H1 (cell line): Measurements from ENCODE around the gene RHD. TPM values are rescaled to one million over a fixed set of nuclear protein-coding genes. Genes with fewer than 3 reads are reported as not detected.

ENCODE experiments used
- CTCF ChIA-PET: fragments of 300-600 bp; sonication (Branson Sonifier 250); formaldehyde crosslinking; loops from one replicate; lab custom pipeline; 2021; ENCODE audit not compliant: partially characterized antibody; lab: Charles Lee
- POLR2A ChIA-PET: fragments of 300-600 bp; sonication (Branson Sonifier 250); formaldehyde crosslinking; loops from one replicate; lab custom pipeline; 2021; ENCODE audit warnings: inconsistent platforms; ENCODE audit not compliant: partially characterized antibody; lab: Charles Lee
- DNase-seq, 2 experiments: peaks; one replicate each; pipeline versions ENCODE4 v3.0.0 to v3.0.0-alpha.2; 2010 to 2022; ENCODE audit warnings: low spot score in 2 of 2, low read depth in 1 of 2, mixed read lengths in 1 of 2
- FAIRE-seq: peaks from 2 replicates; lab custom pipeline; 2011; peaks lifted over from hg19 to GRCh38; lab: Jason Lieb, UNC
- H2AFZ ChIP-seq: 2 replicates; pipeline ENCODE4 v1.8.1; 2012; ENCODE audit warnings: low read length, inconsistent platforms
- H2AK5ac ChIP-seq: 2 replicates; pipeline ENCODE4 v1.6.1; 2013; ENCODE audit warnings: low read depth, low read length
- H2BK120ac ChIP-seq: replicated peaks from 2 replicates; pipeline ENCODE3; 2013; ENCODE audit warnings: low read depth, low read length, inconsistent platforms
- H2BK12ac ChIP-seq: 2 replicates; pipeline ENCODE4 v1.6.1; 2013; ENCODE audit warnings: low read depth, low read length
- H2BK15ac ChIP-seq: 2 replicates; pipeline ENCODE4 v1.6.1; 2013; ENCODE audit warnings: low read length
- H2BK20ac ChIP-seq: 2 replicates; pipeline ENCODE4 v1.6.1; 2013; ENCODE audit warnings: low read length
- H2BK5ac ChIP-seq: 2 replicates; pipeline ENCODE4 v1.6.1; 2013; ENCODE audit warnings: low read depth, low read length
- H3K14ac ChIP-seq: 2 replicates; pipeline ENCODE4 v1.6.1; 2013; ENCODE audit warnings: inconsistent platforms; ENCODE audit not compliant: insufficient read length
- H3K18ac ChIP-seq: 2 replicates; pipeline ENCODE4 v1.6.1; 2013; ENCODE audit warnings: low read length; ENCODE audit errors: extremely low read depth
- H3K23ac ChIP-seq: 2 replicates; pipeline ENCODE4 v1.6.1; 2013; ENCODE audit warnings: inconsistent platforms; ENCODE audit not compliant: insufficient read length
- H3K23me2 ChIP-seq: 2 replicates; pipeline ENCODE4 v1.6.1; 2013; ENCODE audit warnings: low read depth, low read length
- H3K27ac ChIP-seq: 2 replicates; pipeline ENCODE4 v1.6.1; 2011; ENCODE audit warnings: low read depth, low read length, inconsistent platforms
- H3K27me3 ChIP-seq, 4 experiments: replicated peaks in 1 of 4; 1 replicate in 1 of 4; 2 replicates in 3 of 4; pipeline versions ENCODE4 v1.6.1 to v1.8.1; 2011 to 2013; ENCODE audit warnings: low read length in 3 of 4, mild to moderate bottlenecking in 3 of 4, inconsistent platforms in 2 of 4, mixed read lengths in 2 of 4, moderate library complexity in 1 of 4; ENCODE audit not compliant: control insufficient read depth in 3 of 4, insufficient read depth in 3 of 4; ENCODE audit errors: extremely low read depth in 1 of 4
- H3K36me3 ChIP-seq, 4 experiments: 2 replicates each; pipeline versions ENCODE4 v1.6.1 to v1.8.1; 2011 to 2013; ENCODE audit warnings: mild to moderate bottlenecking in 4 of 4, low read length in 3 of 4, moderate library complexity in 2 of 4, control low read depth in 1 of 4, inconsistent platforms in 1 of 4; ENCODE audit not compliant: insufficient read depth in 4 of 4, control insufficient read depth in 2 of 4
- H3K4ac ChIP-seq: replicated peaks from 2 replicates; pipeline ENCODE3; 2013; ENCODE audit warnings: low read length, low read depth, mixed read lengths, inconsistent platforms; ENCODE audit not compliant: insufficient read length
- H3K4me1 ChIP-seq, 4 experiments: replicated peaks in 1 of 4; 1 replicate in 1 of 4; 2 replicates in 3 of 4; pipeline versions ENCODE4 v1.6.1 to v1.8.1; 2011 to 2013; ENCODE audit warnings: low read length in 3 of 4, inconsistent platforms in 2 of 4, mixed read lengths in 1 of 4; ENCODE audit not compliant: insufficient read depth in 4 of 4, control insufficient read depth in 3 of 4
- H3K4me2 ChIP-seq, 2 experiments: 2 replicates each; pipeline versions ENCODE4 v1.6.1 to v1.8.1; 2011 to 2013; ENCODE audit warnings: low read depth in 2 of 2, low read length in 2 of 2, control low read depth in 1 of 2, inconsistent platforms in 1 of 2, mild to moderate bottlenecking in 1 of 2; ENCODE audit not compliant: insufficient read depth in 1 of 2
- H3K4me3 ChIP-seq, 4 experiments: fragments of 200-600, 300-600 bp in 1 of 4; sonication (generic), shearing (Covaris generic), sonication (Bioruptor Twin) in 1 of 4; 2 replicates each; pipeline versions ENCODE4 v1.5.1 to v1.8.1; 2011 to 2016; ENCODE audit warnings: low read length in 4 of 4, low read depth in 3 of 4, control low read depth in 2 of 4, inconsistent platforms in 2 of 4, mild to moderate bottlenecking in 2 of 4, mixed read lengths in 1 of 4, moderate library complexity in 1 of 4; ENCODE audit not compliant: insufficient read depth in 2 of 4; ENCODE audit errors: extremely low read depth in 1 of 4
- H3K56ac ChIP-seq: replicated peaks from 2 replicates; pipeline ENCODE3; 2013; ENCODE audit warnings: low read depth, mild to moderate bottlenecking, mixed read lengths, low read length, inconsistent platforms; ENCODE audit not compliant: insufficient read length
- H3K79me1 ChIP-seq: 2 replicates; pipeline ENCODE4 v1.6.1; 2013; ENCODE audit warnings: low read depth, low read length, control low read depth
- H3K79me2 ChIP-seq, 2 experiments: 2 replicates each; pipeline versions ENCODE4 v1.6.1 to v1.8.1; 2012 to 2013; ENCODE audit warnings: low read length in 2 of 2, mild to moderate bottlenecking in 2 of 2, inconsistent platforms in 1 of 2; ENCODE audit not compliant: insufficient read depth in 2 of 2, control insufficient read depth in 1 of 2
- H3K9ac ChIP-seq, 4 experiments: replicated peaks in 1 of 4; 1 replicate in 1 of 4; 2 replicates in 3 of 4; pipeline versions ENCODE4 v1.6.1 to v1.8.1; 2011 to 2013; ENCODE audit warnings: low read depth in 3 of 4, low read length in 3 of 4, control low read depth in 2 of 4, mild to moderate bottlenecking in 2 of 4, moderate library complexity in 2 of 4, inconsistent platforms in 1 of 4; ENCODE audit errors: extremely low read depth in 1 of 4
- H3K9me3 ChIP-seq, 2 experiments: 2 replicates each; pipeline versions ENCODE4 v1.6.1 to v1.8.1; 2012 to 2013; ENCODE audit warnings: mild to moderate bottlenecking in 2 of 2, moderate library complexity in 2 of 2, control low read depth in 1 of 2, inconsistent platforms in 1 of 2, low read depth in 1 of 2, low read length in 1 of 2, mixed read lengths in 1 of 2; ENCODE audit not compliant: insufficient read depth in 2 of 2
- H4K20me1 ChIP-seq, 2 experiments: replicated peaks in 1 of 2; 2 replicates each; pipeline versions ENCODE3 to v1.8.1; 2011 to 2013; ENCODE audit warnings: inconsistent platforms in 2 of 2, low read length in 2 of 2, mild to moderate bottlenecking in 1 of 2; ENCODE audit not compliant: insufficient read depth in 2 of 2, control insufficient read depth in 1 of 2
- H4K5ac ChIP-seq: 2 replicates; pipeline ENCODE4 v1.6.1; 2013; ENCODE audit warnings: low read length, low read depth, mixed read lengths, inconsistent platforms; ENCODE audit not compliant: insufficient read length
- H4K8ac ChIP-seq: 2 replicates; pipeline ENCODE4 v1.8.0; 2013; ENCODE audit warnings: mild to moderate bottlenecking, moderate library complexity, low read length, inconsistent platforms; ENCODE audit not compliant: insufficient read depth; ENCODE audit errors: extremely low read depth
- H4K91ac ChIP-seq: replicated peaks from 2 replicates; pipeline ENCODE3; 2013; ENCODE audit warnings: low read length, mixed read lengths, inconsistent platforms; ENCODE audit not compliant: insufficient read length
- CEBPB ChIP-seq: IDR thresholded peaks from 2 replicates; pipeline ENCODE4 v1.6.1; 2012; ENCODE audit warnings: low read depth, low read length
- CTBP2 ChIP-seq: IDR thresholded peaks from 2 replicates; pipeline ENCODE4 v1.7.0; 2011; ENCODE audit warnings: borderline replicate concordance, mild to moderate bottlenecking, moderate library complexity, mixed read lengths, low read length; ENCODE audit not compliant: insufficient read depth, insufficient read length
- MAX ChIP-seq: IDR thresholded peaks from 2 replicates; pipeline ENCODE4 v1.6.1; 2012; ENCODE audit warnings: inconsistent platforms
- RAD21 ChIP-seq, 2 experiments: IDR thresholded peaks in 1 of 2; conservative IDR thresholded peaks in 1 of 2; 2 replicates each; pipeline ENCODE4 v1.6.1; 2011; ENCODE audit warnings: low read depth in 2 of 2, low read length in 2 of 2, improper control_type of control experiment in 1 of 2, inconsistent platforms in 1 of 2, mild to moderate bottlenecking in 1 of 2, moderate library complexity in 1 of 2
- RNF2 ChIP-seq: fragments of 200-900, 300-1000 bp; sonication (generic); IDR thresholded peaks from 2 replicates; pipeline ENCODE4 v1.7.1; 2016; ENCODE audit warnings: borderline replicate concordance, low read depth, mild to moderate bottlenecking, antibody characterized with exemption, low read length; ENCODE audit not compliant: poor library complexity, severe bottlenecking; ENCODE audit errors: missing control alignments
- USF2 ChIP-seq: IDR thresholded peaks from 2 replicates; pipeline ENCODE4 v1.6.1; 2011; ENCODE audit warnings: low read length, improper control_type of control experiment
- WGBS, 2 experiments: shearing (Covaris generic) in 1 of 2; methylation state at CpG; one replicate each; pipeline versions ENCODE4 v1.1.6 to v1.1.7; 2013 to 2015; ENCODE audit warnings: low lambda C conversion rate in 2 of 2, mixed read lengths in 2 of 2, inconsistent platforms in 1 of 2, low coverage in 1 of 2, missing lambda C conversion rate in 1 of 2; ENCODE audit not compliant: insufficient replicate concordance in 2 of 2, insufficient coverage in 1 of 2, insufficient read length in 1 of 2; ENCODE audit errors: extremely low coverage in 1 of 2, missing lambda C conversion rate in 1 of 2; 5-methylcytosine and 5-hydroxymethylcytosine counted together
- polyA plus RNA-seq, 7 experiments: library from polyadenylated mRNA; depleted of rRNA in 3 of 7; stranded (reverse) in 5 of 7; unstranded in 2 of 7; fragments of >200 nt in 5 of 7; fragments of 200-250 nt in 2 of 7; gene quantifications; 1 replicate in 5 of 7; 2 replicates in 1 of 7; 4 replicates in 1 of 7; pipeline versions ENCODE4 v1.2.1 to v1.2.3, GENCODE V29; 2011 to 2013; ENCODE audit warnings: missing spikeins in 2 of 7, mixed read lengths in 2 of 7
- total RNA-seq: library from RNA; stranded (reverse); fragmentation: NEBNext Ultra II Directional; extraction: Animal tissue kit (Norgen Biotek cat#: 25700); gene quantifications from 2 replicates; pipeline ENCODE4 v1.2.1, GENCODE V29; 2021

Gene RHD
- total and polyA plus RNA-seq, 2 of the 8 experiments (the other 6 are each of a cell fraction or from before 2014, with no cell fraction given) = 0.21 TPM; not detected in 1

- H2BK5ac ChIP-seq = no peak overlapping the region
- H2BK20ac ChIP-seq = no peak overlapping the region
- H3K79me2 ChIP-seq = no peaks in the 10 kb centered on the region
- H3K23ac ChIP-seq = no peak overlapping the region
- no peak overlapping the region for H3K4ac ChIP-seq
- no peaks in the 10 kb centered on the region for H4K20me1 ChIP-seq
- no peak overlapping the region for H2AK5ac ChIP-seq
- no peak overlapping the region for H4K8ac ChIP-seq
- H3K27ac ChIP-seq = no peak overlapping the region
- H3K4me2 ChIP-seq = no peak overlapping the region; a peak in 1 of 4 replicates
- H2AFZ ChIP-seq = no peak overlapping the region
- 87% methylated on average over 14 of the region's 18 CpGs; no CpG with 5 or more reads in 1 of the 2 experiments for WGBS, 2 experiments
- no peak overlapping the region for H3K9ac ChIP-seq
- FAIRE-seq (no peak), DNase-seq (no peak)
- H3K18ac ChIP-seq = no peak overlapping the region
- TF ChIP-seq USF2 (no peak), RAD21 (IDR thresholded peaks at IDR 0.05 in 1 of 2, conservative IDR thresholded peaks at IDR 0.05 in 1 of 2; ENCODE audit: low read depth in 2 of 2, low read length in 2 of 2) (no peak), CEBPB (no peak), MAX (no peak), RNF2 (no peak), CTBP2 (no peak)
- peak overlapping the region; percentile 90; the same call in 1 of the 2 replicates for H2BK12ac ChIP-seq
- no peak overlapping the region for H3K4me3 ChIP-seq
- no peak overlapping the region for H3K56ac ChIP-seq
- H2BK120ac ChIP-seq = no peak overlapping the region
- H3K9me3 ChIP-seq = no peaks in the 10 kb centered on the region
- H3K27me3 ChIP-seq = no peaks in the 10 kb centered on the region
- H4K91ac ChIP-seq = no peak overlapping the region
- H3K79me1 ChIP-seq = no peaks in the 10 kb centered on the region
- no peak overlapping the region for H3K14ac ChIP-seq
- no peak overlapping the region for H4K5ac ChIP-seq
- ChIA-PET POLR2A (interaction anchor here (1.0 to 1.7 kb wide), 4 partner anchors 9 to 232 kb away, joined by 3 to 8 read pairs (median 3); partner anchors contain the start of gene RSRP1), CTCF (interaction anchor here (0.6 to 1.1 kb wide), 3 partner anchors 51 to 555 kb away, joined by 3 read pairs; no protein-coding TSS in a partner anchor)
- 0 out of 2 replicates have a peak overlapping the region, but pooled peaks have one; percentile 88 for H2BK15ac ChIP-seq
- peaks cover 0 to 5% (median 4%) of the 10 kb centered on the region in 4 experiments; a peak in 4 of 7 replicates for H3K4me1 ChIP-seq
- H3K23me2 ChIP-seq = no peaks in the 10 kb centered on the region
- H3K36me3 ChIP-seq = no peaks in the 10 kb centered on the region
These were observed 16.4 kb upstream of the RHD start for GRCh38 chr1:25255706-25256577.
